GM12801 (cell line): ENCODE data around the gene CACUL1.

Experiments used
- CTCF ChIP-seq: IDR thresholded peaks from one replicate; pipeline ENCODE4 v1.5.1; 2011; ENCODE audit warnings: control low read depth; ENCODE audit not compliant: insufficient read length; ENCODE audit errors: extremely low read depth

The CACUL1 gene

DNA sequence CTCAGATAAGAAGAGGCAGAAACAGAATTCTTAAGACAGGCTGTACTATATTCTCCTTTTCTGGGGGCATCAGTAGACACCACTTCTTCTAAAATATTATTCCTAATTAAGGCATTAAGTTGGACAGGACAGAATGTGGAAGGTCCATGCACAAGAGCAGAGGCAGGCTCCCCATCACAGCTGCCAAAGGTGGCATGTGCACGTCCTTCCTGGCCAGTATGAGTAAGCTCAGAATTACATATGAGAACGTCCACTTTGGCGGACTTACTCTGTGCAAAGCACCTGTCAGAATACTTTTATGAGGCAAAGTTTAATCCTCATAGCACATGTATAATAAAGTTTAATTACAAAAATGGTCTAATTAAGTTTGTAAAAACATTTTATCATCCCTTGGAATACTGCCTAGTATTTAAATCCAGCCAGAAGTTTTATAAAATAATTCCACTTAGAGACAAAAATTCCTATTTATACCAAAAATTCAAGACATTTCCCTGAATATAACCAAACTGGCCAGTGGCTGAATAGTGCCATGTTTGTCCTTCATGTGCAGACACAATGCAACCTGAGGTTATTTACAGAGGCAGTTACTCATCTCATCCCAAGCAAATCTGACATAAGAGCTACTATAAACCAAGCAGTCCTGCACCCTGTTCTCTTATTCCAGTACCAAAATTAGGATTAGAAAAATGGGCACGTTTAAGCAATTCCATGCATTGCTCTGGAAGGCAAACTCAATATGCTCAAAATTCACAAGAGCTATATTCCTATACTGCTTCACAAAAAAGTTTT, 65.5 kb downstream of the CACUL1 start:
- no peak for TF ChIP-seq CTCF

- TF ChIP-seq CTCF: no peak
Measured at GRCh38 chr10:118687472-118687871, 67.3 kb downstream of the CACUL1 start.

- TF ChIP-seq CTCF: no peak
Measured at GRCh38 chr10:118682533-118682932, 72.2 kb downstream of the CACUL1 start.

DNA sequence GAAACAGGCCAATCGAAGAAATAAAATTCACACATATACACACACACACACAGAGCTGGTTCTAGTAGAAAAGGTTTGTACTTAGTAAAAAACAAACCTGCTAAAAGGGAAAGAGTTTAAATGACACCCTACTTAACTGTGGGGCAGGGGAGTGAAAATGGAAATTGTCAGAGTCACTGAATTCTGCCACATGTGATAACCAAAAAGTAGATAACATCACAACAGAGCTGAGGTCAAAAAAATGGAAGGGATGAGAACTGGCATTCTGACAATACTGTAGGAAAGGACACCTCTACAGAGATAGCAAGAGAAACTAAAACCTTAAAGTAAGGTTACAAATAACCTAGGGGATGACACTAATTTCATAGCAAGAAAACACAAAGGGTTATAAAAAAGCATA, 74.6 kb downstream of the CACUL1 start:
- no peak for TF ChIP-seq CTCF

- no peak for TF ChIP-seq CTCF
Measured at GRCh38 chr10:118674226-118674919, 80.4 kb downstream of the CACUL1 start.

- TF ChIP-seq CTCF: no peak
Measured at GRCh38 chr10:118672766-118673715, 81.7 kb downstream of the CACUL1 start.

DNA sequence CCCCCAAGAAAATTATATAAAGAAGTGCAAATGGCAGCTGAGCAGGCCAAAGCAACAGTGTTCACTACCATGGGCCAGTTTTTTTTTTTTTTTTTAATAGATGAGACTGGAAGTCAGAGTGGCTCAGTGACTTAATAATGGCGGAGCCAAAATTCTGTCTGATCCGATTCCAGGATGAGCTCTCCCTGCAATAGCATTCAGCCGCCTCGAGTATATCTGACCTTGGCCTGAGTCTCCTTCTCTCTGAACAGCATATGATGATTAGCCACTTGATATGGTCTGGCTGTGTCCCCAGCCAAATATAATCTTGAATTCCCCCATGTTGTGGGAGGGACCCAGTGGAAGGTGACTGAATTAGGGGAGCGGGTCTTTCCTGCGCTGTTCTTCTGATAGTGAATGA, 82.6 kb downstream of the CACUL1 start:
- no peak for TF ChIP-seq CTCF
